HK-2 (cell line): Measurements from ENCODE around the gene FAM219A.

Experiments used
- DNase-seq: peaks from one replicate; pipeline ENCODE4 v3.0.0-alpha.2; 2018; ENCODE audit not compliant: unreplicated experiment

FAM219A gene

DNA sequence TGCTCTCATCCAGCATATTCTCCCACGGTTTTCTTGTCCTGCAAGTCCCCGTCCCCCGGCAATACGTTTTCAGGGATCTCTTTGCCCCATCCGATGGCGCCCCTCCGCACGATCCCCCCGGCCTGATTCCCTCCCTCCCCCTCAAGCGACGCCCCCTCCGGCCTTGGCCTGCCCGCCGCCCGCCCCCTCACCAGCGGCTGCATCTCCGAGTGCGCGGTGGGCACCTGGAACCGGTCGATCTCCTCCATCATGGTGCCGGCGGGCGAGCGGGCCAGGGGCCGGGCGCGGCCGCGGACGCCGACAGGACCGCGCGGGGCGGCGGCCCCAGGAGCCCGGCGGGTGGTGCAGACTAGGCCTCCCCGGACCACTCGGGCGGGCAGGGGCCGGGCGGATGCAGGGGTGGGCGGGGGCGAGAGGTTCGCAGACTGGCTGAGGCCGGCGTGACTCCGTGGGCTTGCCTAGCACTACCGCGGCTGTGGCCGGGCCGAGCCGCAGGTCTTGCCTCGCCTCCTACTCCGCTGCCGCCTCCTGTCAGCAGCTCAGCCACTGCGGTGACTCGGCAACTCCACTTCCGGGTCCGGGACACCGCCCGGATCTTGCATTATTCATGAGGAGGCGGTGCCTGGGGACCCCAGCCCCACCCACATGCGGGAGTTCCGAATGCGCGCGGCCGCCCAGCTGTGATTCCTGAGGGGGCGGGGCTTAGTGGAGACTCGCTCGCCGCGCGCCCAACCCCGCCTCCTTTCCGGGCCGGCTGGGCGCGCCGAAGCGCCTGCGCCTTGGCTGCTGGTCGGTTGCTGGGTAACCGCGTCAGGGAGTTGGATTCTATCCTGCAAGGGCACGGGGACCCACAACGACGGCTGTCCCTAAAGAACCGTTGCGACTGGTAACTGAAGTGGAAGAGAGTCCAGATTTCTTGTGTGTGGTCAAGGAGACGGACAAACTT is at the start of gene FAM219A, which contains the start of gene DNAI1:
TSS of gene FAM219A (minus strand) at position 558 of the 946 bp plus-strand sequence. CDS start at position 251, 307 bp downstream.
TSS of gene DNAI1 (plus strand) at position 793 of the 946 bp plus-strand sequence. CDS start 201 bp downstream, outside the sequence.
- DNase-seq = peak; percentile 94

GRCh38 chr9:34507966-34508365 is 49.6 kb upstream of the FAM219A start:
- DNase-seq = no peak

DNA sequence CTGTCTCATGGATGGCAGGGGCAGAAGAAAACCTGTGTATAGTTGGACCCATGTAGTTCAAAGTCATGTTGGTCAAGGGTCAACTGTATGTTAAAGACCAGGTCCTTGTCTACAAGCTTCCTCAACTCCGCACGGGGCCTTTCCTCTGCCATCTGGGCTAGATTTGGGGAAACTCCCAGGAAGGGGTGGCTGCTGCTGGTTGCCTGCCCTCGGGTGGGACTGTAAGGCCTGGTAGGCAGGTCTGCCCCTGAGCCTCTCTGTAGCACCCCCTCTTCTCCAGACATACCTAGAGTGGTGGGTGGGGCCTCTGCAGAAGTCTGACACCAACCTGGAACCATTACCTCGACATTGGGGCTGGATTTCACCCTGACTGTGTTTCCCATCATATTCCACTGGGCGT is 49.2 kb upstream of the FAM219A start:
- no peak for DNase-seq

- no peak for DNase-seq
Observed at GRCh38 chr9:34506623-34507022, 48.3 kb upstream of the FAM219A start.

GRCh38 chr9:34505370-34506120 is 47.2 kb upstream of the FAM219A start:
- DNase-seq = no peak

GRCh38 chr9:34503406-34503805 is 45.0 kb upstream of the FAM219A start:
- no peak for DNase-seq

DNA sequence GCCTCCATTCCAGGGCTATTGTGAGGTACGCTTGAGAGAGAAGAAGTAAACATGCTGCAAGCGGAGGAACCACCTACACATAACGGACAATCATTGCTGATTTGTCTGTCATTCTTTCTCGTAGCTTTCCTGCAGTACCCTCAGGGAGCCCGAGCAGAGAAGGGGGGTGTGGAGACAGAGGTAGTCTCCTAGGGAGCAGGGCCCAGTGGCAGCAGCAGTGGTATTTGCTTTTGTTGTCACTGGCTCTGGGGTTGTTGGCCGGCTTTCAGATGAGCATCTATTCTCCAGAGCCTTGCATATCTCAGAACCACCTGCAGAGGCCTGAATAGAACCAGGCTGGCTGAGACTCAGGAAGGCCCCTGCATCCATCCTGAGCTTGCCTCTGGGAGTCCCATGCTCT is 44.5 kb upstream of the FAM219A start:
- no peak for DNase-seq

DNA sequence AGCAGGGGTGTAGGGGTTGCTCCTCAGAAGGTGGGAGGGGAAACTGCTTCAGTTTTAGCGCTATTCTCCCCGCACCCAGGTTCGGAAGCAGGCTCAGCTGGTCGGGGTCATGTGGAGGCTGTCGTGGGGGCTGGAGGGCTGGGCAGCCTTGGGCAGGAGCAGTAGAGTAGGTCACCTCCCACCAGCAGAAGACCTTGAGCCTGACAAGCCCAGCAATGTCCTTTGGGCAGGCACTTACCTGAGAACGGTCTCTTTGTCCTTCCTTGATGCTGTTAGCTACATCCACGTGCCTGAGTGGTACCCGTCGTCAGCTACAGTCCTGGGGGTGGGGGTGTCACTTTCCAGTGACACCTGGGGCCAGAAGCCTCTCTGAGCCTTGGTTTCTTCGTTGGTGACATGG is 44.1 kb upstream of the FAM219A start:
- DNase-seq = no peak

DNA sequence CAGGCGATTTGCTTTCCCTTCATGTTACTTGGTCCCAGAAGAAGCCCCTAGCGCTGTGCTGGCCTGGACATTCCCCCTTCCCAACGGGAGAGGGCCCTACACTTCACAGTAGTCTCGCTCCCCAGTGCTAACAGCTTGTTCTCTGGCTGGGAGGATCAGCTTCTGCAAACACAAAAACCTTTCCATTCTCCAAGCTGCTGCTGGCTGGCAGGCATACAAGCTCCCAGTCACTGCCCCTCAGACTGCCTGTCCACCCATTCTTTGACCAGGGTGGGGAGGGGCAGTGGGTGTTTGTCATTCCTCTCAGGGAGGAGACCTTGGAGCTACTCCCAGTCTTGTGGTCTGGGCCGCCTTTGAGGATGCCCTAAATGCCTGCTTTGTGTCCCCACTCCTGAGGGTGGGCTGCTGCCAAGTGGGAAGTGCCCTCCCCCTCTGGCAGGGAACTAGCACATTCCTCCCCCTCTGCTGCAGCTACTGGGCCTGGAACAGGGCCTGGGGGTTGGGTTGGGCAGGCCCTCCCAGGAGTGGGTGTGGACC is 43.6 kb upstream of the FAM219A start:
- no peak for DNase-seq

DNA sequence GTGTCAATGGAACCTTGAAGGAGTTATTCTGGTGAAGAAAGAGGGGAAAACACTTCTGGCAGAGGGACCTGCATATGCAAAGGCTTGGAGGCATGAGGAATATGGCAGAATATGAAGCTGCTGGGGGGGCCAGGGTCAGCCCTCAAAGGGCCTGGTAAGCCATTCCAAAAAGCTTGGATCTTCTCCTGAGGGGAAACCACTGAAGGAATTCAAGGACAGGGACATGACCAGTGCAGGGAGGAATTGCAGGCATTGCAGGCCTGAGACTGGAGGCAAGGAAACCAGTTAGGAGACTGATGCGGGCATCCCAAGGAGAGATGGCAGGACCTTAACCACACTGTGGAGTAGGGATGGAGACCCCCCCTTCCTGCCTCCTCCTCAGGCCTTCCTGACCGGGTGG is 43.0 kb upstream of the FAM219A start:
- DNase-seq = no peak

- peak; percentile 45 for DNase-seq
Observed at GRCh38 chr9:34500623-34501267, 42.4 kb upstream of the FAM219A start.

- DNase-seq = no peak
Observed at GRCh38 chr9:34499076-34499475, 40.7 kb upstream of the FAM219A start.

DNA sequence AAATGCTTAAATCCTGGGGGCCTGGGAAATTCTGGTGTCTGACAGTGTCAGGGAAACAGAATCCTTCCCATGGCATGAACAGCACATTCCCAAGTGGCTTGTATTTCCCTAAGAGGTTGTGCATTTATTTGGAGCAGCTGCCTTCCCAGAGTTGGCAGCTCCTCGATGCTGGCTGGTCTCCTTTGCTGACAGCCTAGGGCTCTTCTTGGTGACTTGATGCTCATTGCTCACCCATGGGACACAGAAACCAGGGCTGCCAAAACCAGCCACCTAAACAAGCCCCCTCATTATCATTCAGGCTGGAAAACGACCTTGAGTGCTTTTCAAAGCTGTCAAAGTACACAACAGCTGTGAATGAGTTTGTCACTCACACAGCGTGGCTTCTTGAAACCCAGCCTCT is 40.2 kb upstream of the FAM219A start:
- no peak for DNase-seq

DNA sequence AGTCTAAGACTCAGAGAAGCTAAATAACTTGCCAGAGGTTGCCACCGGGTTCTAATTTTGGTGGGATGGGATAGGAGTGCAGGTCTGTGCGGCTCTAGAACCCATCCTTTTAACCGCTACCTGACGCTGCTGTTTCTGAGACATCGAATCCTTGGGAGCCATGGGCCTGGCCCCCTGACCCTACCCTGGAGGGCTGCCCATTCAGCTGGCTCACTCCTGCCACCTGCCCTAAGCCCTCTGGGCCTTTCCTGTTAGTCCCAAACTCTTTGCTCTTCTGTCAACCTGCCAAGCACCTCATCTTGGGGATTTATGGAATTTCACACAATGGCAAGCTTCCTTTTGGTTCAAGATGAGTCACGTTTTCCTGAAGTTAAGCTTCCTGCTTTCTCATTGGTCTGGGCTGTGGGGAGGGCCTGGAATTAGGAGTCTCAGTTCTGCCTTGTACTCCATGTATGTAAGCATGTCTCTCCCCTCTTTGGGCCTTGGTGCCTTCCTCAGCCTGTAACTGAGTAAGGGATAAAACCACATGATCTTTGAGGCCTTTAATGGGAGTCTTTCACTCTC is 37.9 kb upstream of the FAM219A start:
- no peak for DNase-seq

DNA sequence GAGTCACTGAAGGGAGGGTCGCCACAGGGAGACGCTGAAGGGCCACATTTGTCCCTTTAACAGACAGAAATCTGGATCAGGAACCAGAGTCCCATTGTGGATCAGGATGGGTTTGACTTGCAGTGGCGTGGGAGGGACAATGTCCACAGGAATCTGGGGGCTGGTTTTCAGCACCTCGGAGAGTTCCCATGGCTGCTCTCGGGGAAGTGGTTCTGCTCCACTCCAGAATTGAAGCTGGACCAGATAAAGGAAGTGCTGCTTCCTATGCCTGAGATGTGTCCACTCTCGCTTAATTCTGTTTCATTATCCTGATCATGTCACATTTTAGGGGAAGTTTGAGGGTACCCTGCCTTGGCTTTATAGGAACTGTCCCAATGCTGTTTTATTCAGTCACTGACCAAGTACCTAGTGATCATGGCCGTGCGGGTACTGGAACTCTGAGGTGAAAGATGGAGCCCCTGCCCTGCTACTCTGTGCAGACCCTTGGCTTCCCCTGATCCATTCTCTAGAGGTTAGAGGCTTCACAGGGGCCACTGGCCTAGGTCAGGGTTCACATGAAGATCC is 35.7 kb upstream of the FAM219A start:
- peak; percentile 34 for DNase-seq

- DNase-seq = no peak
Observed at GRCh38 chr9:34492051-34492450, 33.7 kb upstream of the FAM219A start.

DNA sequence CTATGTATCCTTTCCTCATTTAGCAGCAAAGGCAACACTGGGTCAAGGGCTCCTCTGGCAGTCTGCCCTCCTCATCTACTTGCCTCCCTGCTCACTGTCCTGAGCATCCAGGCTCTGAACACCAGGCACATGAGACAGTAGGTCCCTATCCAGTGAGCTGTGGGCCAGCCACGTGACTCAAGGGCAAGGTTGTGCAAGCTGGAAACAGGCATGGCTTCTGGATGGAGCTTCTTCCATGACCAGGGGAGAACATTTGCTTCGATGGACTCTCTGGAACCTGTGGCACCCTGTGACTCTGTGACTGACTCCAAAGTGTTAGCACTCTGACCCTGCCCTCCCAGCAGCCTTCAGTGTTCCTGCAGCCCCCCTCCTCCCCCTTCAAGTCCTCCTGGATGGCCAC is 33.2 kb upstream of the FAM219A start:
- DNase-seq = no peak

DNA sequence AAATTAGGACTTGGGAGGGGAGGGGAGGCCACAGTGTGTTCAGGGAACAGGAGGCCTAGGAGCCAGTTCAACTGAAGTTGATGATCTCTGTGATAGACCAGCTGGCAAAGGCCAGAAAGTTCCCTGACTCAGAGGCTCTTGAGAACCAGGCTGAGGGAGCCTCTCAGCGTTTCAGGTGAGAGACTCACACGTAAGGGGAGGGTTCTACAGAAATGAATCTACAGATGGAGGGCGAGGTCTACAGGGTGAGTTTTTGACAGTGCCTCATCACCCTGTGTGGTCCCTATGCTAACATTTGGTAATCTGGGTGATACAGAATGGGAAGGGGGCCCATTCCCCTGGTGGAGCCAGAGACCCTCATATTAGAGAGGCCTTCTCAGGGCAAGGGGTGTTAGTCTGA is 32.4 kb upstream of the FAM219A start:
- no peak for DNase-seq

- DNase-seq = no peak
Observed at GRCh38 chr9:34490360-34490759, 32.0 kb upstream of the FAM219A start.

DNA sequence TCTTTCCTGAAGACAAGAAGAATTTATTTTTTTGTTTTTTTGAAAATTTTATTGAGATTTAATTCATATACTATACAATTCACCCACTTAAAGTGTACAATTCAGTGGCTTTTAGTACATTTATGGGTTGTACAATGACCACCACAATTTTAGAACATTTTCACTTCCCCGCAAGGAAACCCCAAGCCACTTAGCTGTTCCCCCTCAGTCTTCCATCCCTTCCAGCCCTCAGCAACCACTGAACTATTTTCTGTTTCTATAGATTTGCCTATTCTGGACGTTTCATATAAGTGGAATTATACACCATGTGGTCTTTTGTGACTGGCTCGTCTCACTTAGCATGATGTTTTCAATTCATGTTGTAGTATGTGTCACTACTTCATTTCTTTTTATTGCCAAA is 28.2 kb upstream of the FAM219A start:
- no peak for DNase-seq

- DNase-seq = no peak
Observed at GRCh38 chr9:34485822-34486221, 27.5 kb upstream of the FAM219A start.
